ENCODE measurements around the gene EIF4G3. TPM values are rescaled to one million over a fixed set of nuclear protein-coding genes. Genes with fewer than 3 reads are reported as not detected.

EIF4G3 gene
- total and polyA plus RNA-seq, 10 of the 15 experiments (the other 5 are each of a cell fraction or from before 2014, with no cell fraction given): 7.4 to 45.1 (median 29.1) TPM

- TF ChIP-seq PAX5 (IDR thresholded peaks at IDR 0.05; ENCODE audit: borderline replicate concordance, low read depth, low read length): no peak
Measured at GRCh38 chr1:20958430-20958829, 218.3 kb downstream of the EIF4G3 start (continued).

GRCh38 chr1:20956272-20956671 lies 220.4 kb downstream of the EIF4G3 start:
- SMC1A ChIA-PET (ENCODE audit: uncharacterized antibody, unreplicated experiment): no interaction called here
- Histone ChIP-seq H3K4me3 (no peak overlapping the region), H4K20me1 (ENCODE audit: control insufficient read depth, insufficient read depth) (no peaks in the 10 kb centered on the region), H3K9ac (ENCODE audit: control insufficient read depth, insufficient read depth, low read length) (no peak overlapping the region), H3K4me1 (ENCODE audit: control insufficient read depth, insufficient read depth, low read length) (no peaks in the 10 kb centered on the region), H3K79me2 (ENCODE audit: control insufficient read depth, insufficient read depth, low read length) (no peaks in the 10 kb centered on the region; the same call in 1 of the 2 replicates), H3K27me3 (replicated peaks in 1 of 2; ENCODE audit: control insufficient read depth in 2 of 2, insufficient read depth in 2 of 2, low read length in 1 of 2) (no peaks in the 10 kb centered on the region), H2AFZ (ENCODE audit: control insufficient read depth, low read depth, low read length) (no peak overlapping the region), H3K4me2 (ENCODE audit: control insufficient read depth, insufficient read depth) (no peak overlapping the region), H3K27ac (ENCODE audit: control insufficient read depth, insufficient read depth) (no peak overlapping the region), H3K36me3 (ENCODE audit: control insufficient read depth in 2 of 2, insufficient read depth in 2 of 2, low read length in 1 of 2) (no peaks in the 10 kb centered on the region; a peak in 1 of 4 replicates), H3K9me3 (replicated peaks; ENCODE audit: control insufficient read depth, insufficient read depth, low read length) (no peaks in the 10 kb centered on the region)
- intact Hi-C loops (cut with micrococcal nuclease; ENCODE audit: unreplicated experiment) (no loop called here), in situ Hi-C loops (cut with MboI) (no loop called here)
- TF ChIP-seq RB1 (IDR thresholded peaks at IDR 0.05; ENCODE audit: borderline replicate concordance) (no peak), CUX1 (IDR thresholded peaks at IDR 0.05; ENCODE audit: insufficient replicate concordance, low read depth, low read length) (no peak), EGR1 (IDR thresholded peaks at IDR 0.05; ENCODE audit: borderline replicate concordance in 1 of 2, low read depth in 2 of 2, low read length in 2 of 2) (no peak), HCFC1 (IDR thresholded peaks at IDR 0.05; ENCODE audit: low read length) (no peak), CBX5 (IDR thresholded peaks at IDR 0.05; ENCODE audit: low read depth) (no peak), MTA2 (IDR thresholded peaks at IDR 0.05; ENCODE audit: low read depth) (no peak), ZBTB40 (IDR thresholded peaks at IDR 0.05; ENCODE audit: borderline replicate concordance) (no peak), CHD1 (IDR thresholded peaks at IDR 0.05; ENCODE audit: low read depth, low read length) (no peak), MEF2B (IDR thresholded peaks at IDR 0.05; ENCODE audit: partially characterized antibody, poor library complexity, severe bottlenecking) (no peak), E4F1 (IDR thresholded peaks at IDR 0.05; ENCODE audit: borderline replicate concordance, partially characterized antibody) (no peak)
- no TSS peak for BruUV-seq (replicated peaks)
- ATAC-seq (no peak), DNase-seq (ENCODE audit: low read depth, low spot score) (no peak), FAIRE-seq (no peak)
- WGBS (ENCODE audit: insufficient coverage, insufficient replicate concordance, low lambda C conversion rate, missing lambda C conversion rate): 100% methylated on average over 1 of the region's 1 CpG
- POLR2A ChIA-PET: no interaction called here
- RAD21 ChIA-PET (ENCODE audit: unreplicated experiment): no interaction called here
- CTCF ChIA-PET: interaction anchor here (0.6 kb wide), 1 partner anchor 167 kb away, joined by 3 read pairs; no protein-coding TSS in a partner anchor

Measured in GM12878 (cell line).